IPS-15b (cell line): ENCODE measurements around the gene WDR74.
"Not testable (repeated sequence)": the region's sequence is repeated elsewhere in the genome, so short reads cannot be mapped to it uniquely, and the experiment has no call there.

ENCODE experiments used
- H3K27me3 ChIP-seq: one replicate; pipeline ENCODE4 v1.6.1; 2013; ENCODE audit warnings: low read length; ENCODE audit not compliant: control insufficient read depth, insufficient read depth
- H3K36me3 ChIP-seq: one replicate; pipeline ENCODE4 v1.6.1; 2013; ENCODE audit warnings: low read length; ENCODE audit not compliant: control insufficient read depth, insufficient read depth
- H3K4me1 ChIP-seq: one replicate; pipeline ENCODE4 v1.6.1; 2013; ENCODE audit warnings: mild to moderate bottlenecking, low read length; ENCODE audit not compliant: control insufficient read depth, insufficient read depth
- H3K4me3 ChIP-seq: one replicate; pipeline ENCODE4 v1.5.1; 2013; ENCODE audit warnings: low read depth, low read length
- H3K9ac ChIP-seq: one replicate; pipeline ENCODE4 v1.6.1; 2013; ENCODE audit warnings: low read depth, mild to moderate bottlenecking, low read length
- H3K9me3 ChIP-seq: one replicate; pipeline ENCODE4 v1.6.1; 2013; ENCODE audit warnings: mild to moderate bottlenecking, low read length; ENCODE audit not compliant: control insufficient read depth, insufficient read depth

The WDR74 gene

GRCh38 chr11:62879235-62879978, 40.0 kb upstream of the WDR74 start:
- Histone ChIP-seq H3K4me3 (peak overlapping the region; percentile 98), H3K9me3 (no peaks in the 10 kb centered on the region), H3K4me1 (peaks cover 19% of the 10 kb centered on the region), H3K36me3 (peaks cover 57% of the 10 kb centered on the region), H3K9ac (peak overlapping the region; percentile 8), H3K27me3 (no peaks in the 10 kb centered on the region)

- Histone ChIP-seq H3K9me3 (no peaks in the 10 kb centered on the region), H3K9ac (no peak overlapping the region), H3K36me3 (peaks cover 45% of the 10 kb centered on the region), H3K4me1 (peaks cover 8% of the 10 kb centered on the region), H3K27me3 (no peaks in the 10 kb centered on the region), H3K4me3 (no peak overlapping the region)
Observed at GRCh38 chr11:62876712-62877111, 37.3 kb upstream of the WDR74 start.

GRCh38 chr11:62875698-62876478, 36.5 kb upstream of the WDR74 start:
- Histone ChIP-seq H3K4me3 (no peak overlapping the region), H3K9ac (no peak overlapping the region), H3K9me3 (no peaks in the 10 kb centered on the region), H3K4me1 (peaks cover 8% of the 10 kb centered on the region), H3K27me3 (no peaks in the 10 kb centered on the region), H3K36me3 (peaks cover 42% of the 10 kb centered on the region)

- Histone ChIP-seq H3K9ac (no peak overlapping the region), H3K4me1 (peaks cover 7% of the 10 kb centered on the region), H3K27me3 (no peaks in the 10 kb centered on the region), H3K9me3 (no peaks in the 10 kb centered on the region), H3K4me3 (no peak overlapping the region), H3K36me3 (peaks cover 40% of the 10 kb centered on the region)
Observed at GRCh38 chr11:62874851-62875250, 35.5 kb upstream of the WDR74 start.

GRCh38 chr11:62865635-62866034, 26.2 kb upstream of the WDR74 start:
- Histone ChIP-seq H3K9ac (no peak overlapping the region), H3K4me1 (peaks cover 18% of the 10 kb centered on the region), H3K36me3 (peaks cover 25% of the 10 kb centered on the region), H3K27me3 (no peaks in the 10 kb centered on the region), H3K4me3 (no peak overlapping the region), H3K9me3 (no peaks in the 10 kb centered on the region)

GRCh38 chr11:62863687-62864335, 24.4 kb upstream of the WDR74 start:
- Histone ChIP-seq H3K4me3 (no peak overlapping the region), H3K4me1 (peaks cover 18% of the 10 kb centered on the region), H3K9ac (no peak overlapping the region), H3K36me3 (peaks cover 26% of the 10 kb centered on the region), H3K27me3 (no peaks in the 10 kb centered on the region), H3K9me3 (no peaks in the 10 kb centered on the region)

GRCh38 chr11:62861564-62862192, 22.3 kb upstream of the WDR74 start:
- not testable (repeated sequence) for H3K9ac ChIP-seq, H3K9me3 ChIP-seq, H3K27me3 ChIP-seq
- Histone ChIP-seq H3K4me3 (peak overlapping the region; percentile 35), H3K4me1 (peaks cover 18% of the 10 kb centered on the region), H3K36me3 (peaks cover 24% of the 10 kb centered on the region)

- Histone ChIP-seq H3K4me3 (no peak overlapping the region), H3K9me3 (no peaks in the 10 kb centered on the region), H3K9ac (peak overlapping the region; percentile 26), H3K4me1 (peaks cover 18% of the 10 kb centered on the region), H3K27me3 (no peaks in the 10 kb centered on the region), H3K36me3 (peaks cover 20% of the 10 kb centered on the region)
Observed at GRCh38 chr11:62860835-62861563, 21.6 kb upstream of the WDR74 start.

GRCh38 chr11:62859281-62859703, 19.9 kb upstream of the WDR74 start:
- peak overlapping the region; percentile 99 for H3K4me3 ChIP-seq
- H3K27me3 ChIP-seq, H3K9me3 ChIP-seq: not testable (repeated sequence)
- peaks cover 28% of the 10 kb centered on the region for H3K36me3 ChIP-seq
- peaks cover 18% of the 10 kb centered on the region for H3K4me1 ChIP-seq
- peak overlapping the region; percentile 47 for H3K9ac ChIP-seq

GRCh38 chr11:62858201-62858600, 18.8 kb upstream of the WDR74 start:
- Histone ChIP-seq H3K9me3 (no peaks in the 10 kb centered on the region), H3K36me3 (peaks cover 30% of the 10 kb centered on the region), H3K4me3 (peak overlapping the region; percentile 99), H3K27me3 (no peaks in the 10 kb centered on the region), H3K9ac (peak overlapping the region; percentile 100), H3K4me1 (peaks cover 10% of the 10 kb centered on the region)

- H3K27me3 ChIP-seq: no peaks in the 10 kb centered on the region
- peaks cover 33% of the 10 kb centered on the region for H3K36me3 ChIP-seq
- no peaks in the 10 kb centered on the region for H3K9me3 ChIP-seq
- peak overlapping the region; percentile 100 for H3K9ac ChIP-seq
- H3K4me1 ChIP-seq: peaks cover 5% of the 10 kb centered on the region
- H3K4me3 ChIP-seq: peak overlapping the region; percentile 99
Observed at GRCh38 chr11:62857541-62857982, 18.2 kb upstream of the WDR74 start.
